CD4-positive, alpha-beta T cell (primary cell): ENCODE results near the gene PLA2G4D. TPM values are rescaled to one million over a fixed set of nuclear protein-coding genes. Genes with fewer than 3 reads are reported as not detected.

Source experiments
- ATAC-seq: fragments of 200-7000 bp; cut with Tn5 transposase; one replicate; pipeline ENCODE4 v1.10.0; 2022; ENCODE audit warnings: mild to moderate bottlenecking; ENCODE audit not compliant: poor library complexity
- CTCF ChIA-PET: fragments of 350-600 bp; sonication (Branson Sonifier 250); formaldehyde crosslinking; loops from one replicate; lab custom pipeline; 2021; ENCODE audit warnings: antibody characterized with exemption, inconsistent platforms; lab: Charles Lee
- POLR2A ChIA-PET: fragments of 350-600 bp; sonication (Branson Sonifier 250); formaldehyde crosslinking; loops from one replicate; lab custom pipeline; 2021; ENCODE audit warnings: antibody characterized with exemption, inconsistent platforms; lab: Charles Lee
- DNase-seq, 14 experiments: peaks; one replicate each; pipeline ENCODE4 v3.0.0-alpha.2; 2013 to 2020; ENCODE audit warnings: mixed read lengths in 2 of 14
- H3K27ac ChIP-seq, 2 donors: one replicate each; pipeline versions ENCODE4 v1.5.1 to v1.7.0; 2013; ENCODE audit warnings: low read length in 2 of 2, low read depth in 1 of 2, mild to moderate bottlenecking in 1 of 2
- H3K27me3 ChIP-seq, 2 experiments: 1 replicate in 1 of 2; 2 replicates in 1 of 2; pipeline versions ENCODE4 v1.6.1 to v1.7.0; 2013; ENCODE audit warnings: low read length in 2 of 2, control low read depth in 1 of 2, mild to moderate bottlenecking in 1 of 2, moderate library complexity in 1 of 2; ENCODE audit not compliant: insufficient read depth in 2 of 2, control insufficient read depth in 1 of 2
- H3K36me3 ChIP-seq: one replicate; pipeline ENCODE4 v1.6.1; 2013; ENCODE audit warnings: low read length, control low read depth; ENCODE audit not compliant: insufficient read depth
- H3K4me1 ChIP-seq: one replicate; pipeline ENCODE4 v1.6.1; 2013; ENCODE audit warnings: low read length, control low read depth; ENCODE audit not compliant: insufficient read depth
- H3K4me3 ChIP-seq: one replicate; pipeline ENCODE4 v1.5.1; 2013; ENCODE audit warnings: mild to moderate bottlenecking, low read length, moderate library complexity
- H3K9me3 ChIP-seq, 2 experiments: 1 replicate in 1 of 2; 2 replicates in 1 of 2; pipeline versions ENCODE4 v1.6.1 to v1.7.0; 2013; ENCODE audit warnings: low read length in 2 of 2, mild to moderate bottlenecking in 2 of 2, control low read depth in 1 of 2, moderate library complexity in 1 of 2; ENCODE audit not compliant: control insufficient read depth in 1 of 2, insufficient read depth in 1 of 2
- H3K27ac Mint-ChIP-seq: one replicate; pipeline ENCODE4 v1.8.0; 2020; ENCODE audit warnings: mixed read lengths
- H3K27me3 Mint-ChIP-seq: one replicate; pipeline ENCODE4 v1.8.0; 2021; ENCODE audit warnings: mixed read lengths
- H3K36me3 Mint-ChIP-seq: one replicate; pipeline ENCODE4 v1.8.0; 2021; ENCODE audit warnings: low read depth, mixed read lengths
- H3K4me1 Mint-ChIP-seq: one replicate; pipeline ENCODE4 v1.8.0; 2021; ENCODE audit warnings: low read depth, mixed read lengths
- H3K4me3 Mint-ChIP-seq: one replicate; pipeline ENCODE4 v1.8.0; 2020; ENCODE audit warnings: mild to moderate bottlenecking, mixed read lengths
- H3K9me3 Mint-ChIP-seq: one replicate; pipeline ENCODE4 v1.8.0; 2020; ENCODE audit warnings: mixed read lengths
- intact Hi-C, 2 experiments: fragments of 100-400 bp; cut with DNase I in 1 of 2; cut with micrococcal nuclease in 1 of 2; formaldehyde crosslinking; loops; one replicate each; pipeline versions ENCODE4 v1.15.1 to v1.9.0; 2023 to 2025; cut with DNase I, micrococcal nuclease
- total RNA-seq, 174 experiments: library from RNA in 2 of 174; stranded (reverse) in 2 of 174; gene quantifications; one replicate each; pipeline ENCODE4 v1.2.3 and lab custom pipeline; 2021 to 2026
- TF ChIP-seq, protein P1 (sequence below): fragments of 200-600 bp; IDR thresholded peaks from one replicate; pipeline ENCODE4 v1.8.0; 2022; ENCODE audit warnings: antibody characterized with exemption, mild to moderate bottlenecking

The PLA2G4D gene
- total RNA-seq, 2 experiments from 2014 or later, result not detected

DNA sequence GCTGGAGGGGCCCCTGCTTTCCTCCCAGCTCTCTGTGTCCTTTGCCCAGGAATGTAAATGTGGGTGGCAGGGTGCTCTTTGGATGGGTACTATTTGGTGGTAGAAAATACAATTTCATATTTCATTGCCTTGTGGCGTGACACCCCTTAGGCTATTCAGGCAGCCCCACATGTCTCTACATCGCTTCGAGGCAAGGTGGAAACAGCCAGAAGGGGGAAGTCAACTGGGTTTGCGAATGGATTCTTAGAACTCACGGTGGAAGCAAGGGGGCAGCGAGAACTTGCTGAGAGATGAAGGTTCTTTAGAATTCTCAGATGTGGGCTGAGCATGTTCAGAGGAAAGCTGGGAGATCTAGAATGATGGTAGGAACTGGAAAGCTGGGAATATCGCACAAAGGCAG is 25.3 kb downstream of the PLA2G4D start:
- ATAC-seq (no peak), DNase-seq (no peak)
- H3K4me3 ChIP-seq, result no peak overlapping the region
- H3K27ac ChIP-seq, result no peak overlapping the region
- intact Hi-C loops, result no loop called here
- ChIA-PET POLR2A (no interaction called here), CTCF (no interaction called here)
- no peaks in the 10 kb centered on the region for H3K4me1 Mint-ChIP-seq
- no peak overlapping the region for H3K4me3 Mint-ChIP-seq
- H3K9me3 ChIP-seq, result peaks cover 6 to 12% of the 10 kb centered on the region in 2 experiments
- H3K27me3 ChIP-seq, result no peaks in the 10 kb centered on the region
- H3K27me3 Mint-ChIP-seq, result peaks cover 24% of the 10 kb centered on the region
- H3K4me1 ChIP-seq, result no peaks in the 10 kb centered on the region
- H3K27ac Mint-ChIP-seq, result no peak overlapping the region
- TF ChIP-seq, protein P1, sequence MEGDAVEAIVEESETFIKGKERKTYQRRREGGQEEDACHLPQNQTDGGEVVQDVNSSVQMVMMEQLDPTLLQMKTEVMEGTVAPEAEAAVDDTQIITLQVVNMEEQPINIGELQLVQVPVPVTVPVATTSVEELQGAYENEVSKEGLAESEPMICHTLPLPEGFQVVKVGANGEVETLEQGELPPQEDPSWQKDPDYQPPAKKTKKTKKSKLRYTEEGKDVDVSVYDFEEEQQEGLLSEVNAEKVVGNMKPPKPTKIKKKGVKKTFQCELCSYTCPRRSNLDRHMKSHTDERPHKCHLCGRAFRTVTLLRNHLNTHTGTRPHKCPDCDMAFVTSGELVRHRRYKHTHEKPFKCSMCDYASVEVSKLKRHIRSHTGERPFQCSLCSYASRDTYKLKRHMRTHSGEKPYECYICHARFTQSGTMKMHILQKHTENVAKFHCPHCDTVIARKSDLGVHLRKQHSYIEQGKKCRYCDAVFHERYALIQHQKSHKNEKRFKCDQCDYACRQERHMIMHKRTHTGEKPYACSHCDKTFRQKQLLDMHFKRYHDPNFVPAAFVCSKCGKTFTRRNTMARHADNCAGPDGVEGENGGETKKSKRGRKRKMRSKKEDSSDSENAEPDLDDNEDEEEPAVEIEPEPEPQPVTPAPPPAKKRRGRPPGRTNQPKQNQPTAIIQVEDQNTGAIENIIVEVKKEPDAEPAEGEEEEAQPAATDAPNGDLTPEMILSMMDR, result no peak
- H3K9me3 Mint-ChIP-seq, result peaks cover 2% of the 10 kb centered on the region
- H3K36me3 ChIP-seq, result no peaks in the 10 kb centered on the region
- H3K36me3 Mint-ChIP-seq, result no peaks in the 10 kb centered on the region

- Histone ChIP-seq H3K36me3 (no peaks in the 10 kb centered on the region), H3K27ac (no peak overlapping the region), H3K4me1 (no peaks in the 10 kb centered on the region), H3K4me3 (no peak overlapping the region), H3K9me3 (peaks cover 6 to 12% of the 10 kb centered on the region in 2 experiments), H3K27me3 (no peaks in the 10 kb centered on the region)
- intact Hi-C loops, result no loop called here
- DNase-seq (no peak), ATAC-seq (no peak)
- peaks cover 26% of the 10 kb centered on the region for H3K27me3 Mint-ChIP-seq
- H3K36me3 Mint-ChIP-seq, result no peaks in the 10 kb centered on the region
- ChIA-PET POLR2A (no interaction called here), CTCF (no interaction called here)
- TF ChIP-seq, protein P1, result no peak
- H3K27ac Mint-ChIP-seq, result no peak overlapping the region
- no peaks in the 10 kb centered on the region for H3K4me1 Mint-ChIP-seq
- no peak overlapping the region for H3K4me3 Mint-ChIP-seq
- H3K9me3 Mint-ChIP-seq, result peaks cover 2% of the 10 kb centered on the region
These were observed 25.8 kb downstream of the PLA2G4D start for GRCh38 chr15:42068601-42069000.

GRCh38 chr15:42066764-42067415 is 27.5 kb downstream of the PLA2G4D start:
- H3K4me1 Mint-ChIP-seq, result no peaks in the 10 kb centered on the region
- intact Hi-C loops, result loop anchor here in 1 of 2 experiments (2.0 kb wide), 1 partner anchor 70 kb away; no protein-coding TSS in a partner anchor
- POLR2A ChIA-PET, result no interaction called here
- TF ChIP-seq, protein P1, result no peak
- no peaks in the 10 kb centered on the region for H3K4me1 ChIP-seq
- H3K9me3 ChIP-seq, result peaks cover 6 to 12% of the 10 kb centered on the region in 2 experiments
- CTCF ChIA-PET, result interaction anchor here (1.0 kb wide), 1 partner anchor 12 kb away, joined by 4 read pairs; no protein-coding TSS in a partner anchor
- peaks cover 27% of the 10 kb centered on the region for H3K27me3 Mint-ChIP-seq
- H3K36me3 ChIP-seq, result no peaks in the 10 kb centered on the region
- peaks cover 2% of the 10 kb centered on the region for H3K9me3 Mint-ChIP-seq
- no peak overlapping the region for H3K27ac ChIP-seq
- no peaks in the 10 kb centered on the region for H3K36me3 Mint-ChIP-seq
- no peaks in the 10 kb centered on the region for H3K27me3 ChIP-seq
- H3K4me3 ChIP-seq, result no peak overlapping the region
- H3K27ac Mint-ChIP-seq, result no peak overlapping the region
- no peak overlapping the region for H3K4me3 Mint-ChIP-seq
- DNase-seq (no peak), ATAC-seq (no peak)
